Stimulated activated CD8-positive, alpha-beta memory T cell treated with anti-CD3 and anti-CD28 coated beads, Interleukin-4, amount 100 ng/mL, for 48 hours (primary cell): ENCODE measurements around the gene HACD2.

Source experiments
- DNase-seq: peaks from one replicate; pipeline ENCODE4 v3.0.0-alpha.2; 2020

Gene HACD2

DNA sequence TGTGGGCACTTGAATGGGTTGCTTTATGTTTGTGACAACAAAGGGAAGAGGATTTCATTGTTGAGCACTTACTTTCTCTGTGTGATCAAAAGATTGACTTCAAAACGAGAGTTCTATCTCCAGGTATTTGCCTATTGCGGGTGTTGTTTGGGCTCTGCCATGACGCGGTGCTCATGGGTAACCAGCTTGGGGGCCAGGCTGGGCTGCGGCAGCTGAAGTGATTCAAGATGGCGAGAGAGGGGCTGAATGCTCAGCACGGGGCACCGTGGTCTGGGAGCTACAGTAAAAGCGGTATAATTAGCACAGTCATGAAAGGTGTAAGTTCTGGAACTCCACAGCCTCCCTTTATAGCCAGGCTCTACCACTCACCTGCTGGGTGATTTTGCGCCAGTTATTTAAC is 105.0 kb downstream of the HACD2 start:
- DNase-seq: no peak

DNA sequence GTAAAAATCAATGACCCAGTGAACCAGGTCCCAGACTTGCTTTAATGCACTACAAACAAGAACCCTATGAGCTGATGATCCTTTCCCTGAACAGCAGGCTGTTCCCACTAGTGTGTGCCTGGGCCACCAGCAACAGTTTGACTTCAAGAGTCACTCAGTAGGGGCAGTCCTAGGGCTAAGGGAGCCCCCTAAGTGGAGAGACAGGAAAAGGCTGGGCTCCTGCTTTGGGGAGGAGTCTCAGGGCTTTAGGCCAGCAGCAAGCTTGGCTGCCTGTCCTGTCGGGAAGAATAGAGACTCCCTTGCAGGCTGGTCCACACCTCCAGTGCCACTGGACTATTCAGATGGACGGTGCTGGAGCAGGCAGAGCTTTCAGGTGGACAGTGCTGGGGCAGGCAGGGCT is 106.5 kb downstream of the HACD2 start:
- DNase-seq: no peak

DNA sequence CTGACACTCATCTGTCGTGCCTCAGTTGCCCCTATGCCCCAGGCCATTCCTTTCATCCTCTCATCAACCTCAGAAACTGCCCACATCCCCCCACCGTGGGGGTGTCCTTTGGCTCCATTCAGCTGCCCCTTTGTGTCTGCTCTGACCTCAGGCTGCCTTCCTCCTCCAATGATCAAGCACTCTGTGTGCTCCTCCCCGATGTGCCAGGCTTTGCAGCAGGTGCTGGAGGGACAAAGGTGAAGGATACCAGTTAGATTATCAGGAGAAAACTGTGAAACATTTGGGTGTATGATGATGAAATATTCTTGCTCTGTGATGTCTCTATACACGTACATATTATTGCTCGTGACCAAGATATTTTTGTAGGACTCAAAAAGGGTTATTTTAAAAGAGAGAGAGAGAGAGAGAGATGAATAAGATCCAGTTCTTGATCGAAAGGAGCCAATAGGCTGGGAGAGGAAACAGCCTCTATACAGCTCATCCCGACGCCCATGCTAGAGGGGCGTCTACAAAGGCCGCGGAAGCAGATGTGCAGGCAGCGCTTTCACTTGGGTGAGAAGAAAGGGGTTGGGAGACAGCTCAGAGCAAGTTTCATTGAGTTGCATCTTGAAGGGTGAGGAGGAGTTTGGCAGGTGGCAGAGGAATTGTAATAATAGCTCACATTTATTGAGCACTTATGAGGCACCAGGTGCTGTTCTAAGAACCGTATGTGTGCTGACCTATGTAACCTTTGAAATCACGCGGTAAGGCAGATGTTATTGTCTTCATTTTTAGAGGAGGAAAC is 107.7 kb downstream of the HACD2 start:
- DNase-seq: no peak

DNA sequence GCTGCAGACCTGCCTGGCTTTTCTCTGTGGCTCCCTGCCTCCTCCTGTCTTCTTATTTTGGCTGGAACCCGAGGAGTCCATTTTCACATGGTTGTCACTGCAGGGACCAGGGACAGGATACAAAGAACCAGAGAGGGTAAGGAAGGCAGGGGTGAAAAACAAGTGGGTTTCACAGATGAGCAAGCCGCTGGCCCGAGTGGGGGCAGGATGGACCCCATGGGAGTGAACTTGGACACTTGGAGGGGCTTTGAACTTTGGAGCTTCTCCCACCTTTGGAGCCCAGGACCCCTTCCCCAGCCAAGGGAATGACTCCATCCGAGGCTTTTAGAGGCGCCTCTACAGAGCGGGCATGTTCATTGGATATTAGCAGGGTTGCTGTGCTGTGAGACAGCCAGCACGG is 109.1 kb downstream of the HACD2 start:
- DNase-seq: no peak

DNA sequence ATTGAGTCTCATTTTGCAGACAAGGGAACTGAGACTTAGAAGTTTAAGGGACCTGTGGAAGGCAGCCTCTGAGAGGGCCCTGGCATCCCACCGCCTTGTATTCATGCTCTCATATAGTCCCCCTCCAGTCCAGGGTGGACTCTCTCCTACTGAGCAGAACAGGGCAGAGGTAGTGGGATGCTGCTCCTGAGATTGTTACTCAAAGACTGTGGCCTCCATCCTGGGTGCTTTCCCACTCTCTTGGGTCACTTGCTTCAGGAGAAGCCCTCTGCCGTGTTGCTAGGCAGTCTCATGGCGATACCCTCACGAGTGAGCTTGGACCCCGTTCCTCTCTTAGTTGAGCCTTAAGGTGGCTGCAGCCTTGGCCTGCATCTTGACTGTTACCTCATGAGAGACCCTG is 113.7 kb downstream of the HACD2 start:
- no peak for DNase-seq

DNA sequence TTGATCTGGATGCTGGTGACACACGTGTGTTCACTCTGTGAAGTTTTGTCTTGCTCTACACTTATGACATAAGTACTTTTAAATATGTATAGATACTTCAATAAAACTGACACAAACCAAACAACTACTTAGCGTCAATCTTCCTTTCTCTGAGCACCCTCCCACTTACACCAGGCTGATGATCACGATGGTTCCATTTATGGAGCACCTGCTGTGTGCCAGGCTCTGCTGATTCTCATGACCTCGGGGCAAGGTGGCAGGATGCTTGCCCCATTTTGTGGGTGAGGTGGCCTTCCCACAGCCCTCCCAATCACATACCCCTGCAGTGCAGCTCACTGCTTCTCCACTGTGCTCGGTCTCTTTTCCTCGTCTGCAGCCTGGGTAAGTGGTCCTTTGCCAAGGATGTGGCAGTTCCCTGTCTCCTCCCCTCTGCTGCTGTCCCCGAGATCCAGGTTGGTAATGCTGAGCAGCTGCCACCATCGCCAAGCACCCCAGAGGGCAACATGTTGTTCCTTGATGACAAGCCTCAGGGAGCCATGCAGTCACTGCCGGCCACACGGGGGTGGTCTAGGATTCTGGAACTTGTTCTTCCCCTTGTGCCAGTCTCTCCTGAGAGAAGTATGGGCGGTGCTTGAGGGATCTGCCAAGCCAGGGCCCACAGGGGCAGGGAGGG is 115.4 kb downstream of the HACD2 start:
- DNase-seq: no peak

DNA sequence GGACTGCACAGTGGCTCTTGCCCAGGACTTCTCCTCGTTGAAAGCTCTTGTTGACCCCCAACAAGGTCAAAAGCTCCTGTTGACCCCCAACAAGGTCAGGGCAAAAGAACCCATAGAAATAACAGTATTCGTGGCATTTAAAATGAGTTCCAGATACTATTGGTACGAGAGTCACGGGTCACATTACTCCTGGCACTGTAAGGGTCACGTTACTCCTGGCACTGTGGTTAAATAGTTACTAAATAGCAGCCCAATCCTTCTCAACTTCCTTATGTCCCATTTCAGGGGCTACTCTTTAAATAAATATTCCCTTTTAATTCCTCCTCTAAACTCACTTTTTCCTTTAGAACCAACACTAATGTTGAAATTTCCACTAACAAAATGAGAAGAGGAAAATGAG is 117.8 kb downstream of the HACD2 start:
- DNase-seq: no peak

DNA sequence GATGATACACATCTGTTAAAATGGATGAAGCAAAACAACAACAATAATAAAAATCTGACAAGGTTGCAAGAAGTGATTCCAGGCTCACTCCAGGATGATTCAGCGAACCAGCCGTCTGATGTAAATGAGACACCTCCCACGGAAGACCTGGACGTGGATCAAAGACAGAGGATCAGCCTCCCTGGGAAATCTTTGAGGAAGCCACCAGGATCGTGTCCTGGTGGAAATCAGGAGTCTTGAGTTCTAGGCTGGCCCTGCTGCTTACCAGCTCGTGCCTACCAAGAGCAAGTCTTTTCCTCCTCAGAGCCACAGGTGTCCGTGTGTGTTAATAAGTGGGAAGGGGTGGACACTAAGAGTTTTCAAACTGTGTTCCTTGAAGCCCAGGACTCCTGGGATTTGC is 120.6 kb downstream of the HACD2 start:
- no peak for DNase-seq

DNA sequence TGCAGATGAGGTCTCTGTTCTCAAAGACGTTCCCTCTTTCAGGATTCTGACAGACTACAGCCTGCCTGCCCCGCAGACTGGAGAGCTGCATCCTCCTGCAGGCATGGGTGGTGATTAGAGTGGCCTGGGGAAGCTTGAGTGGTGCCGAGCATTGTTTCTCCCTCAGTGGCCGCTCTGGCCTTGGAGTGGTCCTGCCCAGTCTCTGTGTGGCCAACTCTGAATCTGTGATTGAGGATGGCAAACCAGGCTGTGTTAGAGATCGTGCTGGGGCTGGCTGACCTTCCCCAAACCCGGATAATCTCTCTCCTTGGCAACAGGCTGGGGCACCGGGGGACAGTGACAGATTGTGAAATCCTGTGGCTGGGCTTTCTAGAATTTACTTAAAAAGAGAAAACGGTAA is 125.0 kb downstream of the HACD2 start:
- no peak for DNase-seq

DNA sequence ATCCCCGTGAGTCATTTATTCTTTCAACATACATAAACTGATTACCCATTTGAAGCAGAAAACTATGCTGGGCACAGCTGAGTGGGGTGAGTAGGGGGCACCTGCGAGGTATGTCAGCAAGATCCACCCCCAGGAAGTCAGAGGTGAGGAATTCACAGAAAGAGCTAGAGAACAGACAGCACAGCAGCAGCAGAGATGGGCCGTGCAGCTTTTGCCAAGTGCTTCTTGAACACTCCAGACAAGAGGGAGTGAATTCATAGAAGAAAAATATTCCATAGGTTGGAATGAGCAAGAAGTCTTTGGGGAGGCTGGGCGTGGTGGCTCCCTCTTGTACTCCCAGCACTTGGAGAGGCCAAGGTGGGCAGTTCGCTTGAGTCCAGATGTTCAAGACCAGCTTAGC is 126.6 kb downstream of the HACD2 start:
- DNase-seq: no peak

DNA sequence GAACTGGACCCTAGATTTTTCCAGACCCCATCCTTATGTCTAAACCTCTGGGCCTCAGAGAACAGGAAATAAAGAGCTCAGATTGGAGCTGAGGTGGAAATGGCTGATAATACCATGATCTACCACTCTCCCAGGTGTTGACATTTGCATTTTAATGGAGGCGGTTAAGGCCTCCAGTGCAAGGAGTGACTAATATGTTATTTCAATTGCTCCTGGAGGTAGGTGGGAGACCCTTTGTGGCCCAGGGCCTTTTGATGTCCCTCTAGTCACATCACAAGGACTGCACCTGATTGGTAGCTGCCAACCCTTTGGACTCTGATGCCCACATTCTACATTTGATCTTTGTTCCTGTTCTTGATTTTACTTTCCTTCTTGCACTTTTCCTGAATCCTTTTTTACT is 127.0 kb downstream of the HACD2 start:
- DNase-seq: no peak

DNA sequence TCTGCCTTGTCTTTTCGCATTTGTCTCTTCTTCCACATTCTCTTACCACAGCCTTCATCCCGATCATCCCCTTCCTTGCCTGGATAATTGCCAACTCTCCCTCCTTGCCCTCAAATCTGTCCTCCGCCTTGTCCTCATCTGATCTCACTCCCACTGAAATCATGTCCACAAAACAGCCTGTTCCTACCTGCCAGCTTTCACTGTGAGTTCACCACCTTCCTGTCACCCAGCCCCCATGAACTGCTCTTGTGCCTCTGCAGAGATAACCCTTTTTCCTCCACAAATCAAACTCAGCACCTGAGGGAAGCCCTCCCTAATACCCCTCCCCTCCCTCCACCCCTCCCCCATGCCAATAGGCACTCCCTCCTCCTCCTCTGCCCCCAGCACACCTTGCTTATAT is 131.2 kb downstream of the HACD2 start:
- no peak for DNase-seq

DNA sequence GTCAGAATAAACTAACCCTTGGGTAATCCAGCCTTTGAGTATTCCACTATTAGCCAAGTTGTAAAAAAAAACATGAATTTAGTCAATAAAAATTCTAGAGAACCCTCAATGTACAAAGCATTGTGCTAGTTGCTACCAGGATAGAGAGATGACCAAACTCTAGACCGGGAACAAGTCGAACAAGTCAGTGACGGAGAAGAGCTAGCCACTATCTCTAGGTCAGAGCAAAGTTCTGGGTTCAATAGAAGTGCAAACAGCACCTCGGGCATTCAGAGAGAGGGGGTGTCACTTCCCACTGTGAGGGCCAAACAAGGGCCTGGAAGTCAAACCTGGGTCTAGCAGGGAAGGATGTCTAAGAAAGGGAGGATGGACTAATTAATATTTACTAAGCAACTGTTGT is 133.7 kb downstream of the HACD2 start:
- DNase-seq: no peak

DNA sequence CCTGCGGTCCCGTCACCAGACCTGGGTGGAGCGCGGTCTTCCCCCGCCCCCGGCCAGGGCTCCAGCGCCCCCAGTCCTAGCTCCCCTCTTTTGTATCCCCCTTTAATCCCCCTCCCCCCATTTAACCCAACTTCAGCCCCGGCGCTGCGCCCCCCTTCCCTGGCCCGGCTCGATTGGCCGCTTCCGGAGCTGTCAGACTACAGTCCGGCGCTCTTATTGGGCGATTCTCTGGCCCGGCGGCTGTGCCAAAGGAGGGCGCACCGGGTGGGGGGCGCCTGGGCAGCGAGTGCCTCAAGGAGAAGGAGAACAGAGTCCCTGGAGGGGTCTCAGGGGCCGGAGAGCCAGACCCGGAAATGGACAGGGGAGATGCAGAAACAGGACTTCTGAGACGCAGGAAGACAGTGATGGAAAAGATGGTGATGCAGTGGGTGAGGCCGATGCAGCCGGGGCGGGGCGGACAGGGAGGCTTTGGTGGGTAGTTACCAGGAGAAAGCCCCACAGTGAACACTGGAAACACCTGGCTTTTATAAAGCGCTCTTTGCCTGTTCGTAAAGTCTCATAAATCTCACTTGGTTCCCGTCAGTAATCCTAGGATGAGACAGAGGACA is 134.8 kb downstream of the HACD2 start:
- no peak for DNase-seq

DNA sequence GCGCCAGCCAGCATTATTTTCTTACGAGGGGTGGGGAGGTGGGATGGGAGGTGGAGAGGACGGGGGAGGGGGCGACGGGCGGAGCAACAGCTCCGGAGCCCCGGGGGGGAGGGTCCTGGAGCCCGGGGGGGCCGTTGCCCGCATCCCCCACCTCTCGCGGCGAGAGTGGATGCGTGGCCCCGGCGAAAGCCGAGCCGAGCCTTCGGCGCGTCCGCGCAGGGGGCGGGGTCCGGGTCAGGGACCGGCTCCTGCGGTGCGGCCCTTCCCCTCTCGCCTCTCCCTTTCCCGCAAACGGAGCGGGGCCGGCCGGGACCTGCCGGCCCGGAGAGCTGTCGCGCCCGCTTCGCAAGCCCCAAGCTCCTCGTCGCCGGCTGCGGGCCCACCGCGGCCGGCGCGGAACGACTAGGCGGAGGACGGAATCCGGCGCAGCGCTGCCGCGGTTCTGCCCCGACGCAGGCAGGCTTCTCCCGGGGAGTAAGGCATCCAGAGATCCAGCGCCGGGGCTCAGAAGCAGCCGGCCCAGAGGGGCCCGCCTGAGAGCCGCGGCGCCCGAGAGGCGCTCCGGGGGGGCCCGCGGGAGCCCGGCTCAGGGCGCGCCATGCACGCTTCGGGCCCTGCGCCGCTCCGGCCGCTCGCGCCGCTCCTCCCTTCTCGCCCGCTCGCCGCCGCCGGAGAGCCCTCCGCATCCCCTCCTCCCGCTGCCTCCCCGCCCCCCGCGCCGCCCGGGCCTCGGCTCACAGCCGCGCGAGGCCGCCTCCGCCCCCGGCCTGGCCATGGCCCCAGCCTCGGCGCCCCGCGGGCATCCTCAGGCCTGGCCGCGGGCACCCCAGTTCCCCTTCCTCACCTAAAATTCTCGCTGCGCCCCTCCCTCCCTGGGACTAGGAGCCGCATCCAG is 135.5 kb downstream of the HACD2 start:
- peak; percentile 33 for DNase-seq

DNA sequence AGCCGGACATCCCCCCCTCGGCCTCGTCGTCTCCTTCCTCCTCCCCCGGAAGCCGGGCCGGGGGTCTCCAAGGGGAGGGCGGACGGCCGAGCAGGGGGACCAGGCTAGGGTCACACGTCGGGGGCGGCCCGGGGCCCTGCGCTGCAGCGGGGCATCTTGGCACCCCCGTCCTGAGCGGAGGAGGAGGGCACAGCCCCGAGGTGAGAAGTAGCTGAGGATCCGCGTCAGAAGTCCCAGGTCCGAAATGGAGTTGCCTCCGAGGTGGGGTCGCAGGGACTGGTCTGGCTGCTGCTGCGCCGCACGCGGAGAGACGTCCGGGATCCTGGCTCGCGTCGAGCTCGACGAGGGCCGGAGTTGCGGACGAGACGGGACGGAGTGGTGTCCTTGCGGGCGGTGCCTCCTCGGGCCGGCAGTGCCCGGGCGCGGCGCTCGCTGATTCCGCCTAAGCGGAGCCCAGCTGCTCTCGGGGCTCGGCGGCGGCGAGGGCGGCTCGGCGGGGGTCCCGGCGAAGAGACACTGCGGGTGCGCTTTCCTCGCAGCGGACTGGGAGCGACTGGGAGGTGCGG is 136.2 kb downstream of the HACD2 start, which contains the start of gene ADCY5:
ADCY5 (minus strand) TSS at position 555 of the 566 bp plus-strand sequence; CDS start at position 10, 545 bp downstream.
- no peak for DNase-seq

DNA sequence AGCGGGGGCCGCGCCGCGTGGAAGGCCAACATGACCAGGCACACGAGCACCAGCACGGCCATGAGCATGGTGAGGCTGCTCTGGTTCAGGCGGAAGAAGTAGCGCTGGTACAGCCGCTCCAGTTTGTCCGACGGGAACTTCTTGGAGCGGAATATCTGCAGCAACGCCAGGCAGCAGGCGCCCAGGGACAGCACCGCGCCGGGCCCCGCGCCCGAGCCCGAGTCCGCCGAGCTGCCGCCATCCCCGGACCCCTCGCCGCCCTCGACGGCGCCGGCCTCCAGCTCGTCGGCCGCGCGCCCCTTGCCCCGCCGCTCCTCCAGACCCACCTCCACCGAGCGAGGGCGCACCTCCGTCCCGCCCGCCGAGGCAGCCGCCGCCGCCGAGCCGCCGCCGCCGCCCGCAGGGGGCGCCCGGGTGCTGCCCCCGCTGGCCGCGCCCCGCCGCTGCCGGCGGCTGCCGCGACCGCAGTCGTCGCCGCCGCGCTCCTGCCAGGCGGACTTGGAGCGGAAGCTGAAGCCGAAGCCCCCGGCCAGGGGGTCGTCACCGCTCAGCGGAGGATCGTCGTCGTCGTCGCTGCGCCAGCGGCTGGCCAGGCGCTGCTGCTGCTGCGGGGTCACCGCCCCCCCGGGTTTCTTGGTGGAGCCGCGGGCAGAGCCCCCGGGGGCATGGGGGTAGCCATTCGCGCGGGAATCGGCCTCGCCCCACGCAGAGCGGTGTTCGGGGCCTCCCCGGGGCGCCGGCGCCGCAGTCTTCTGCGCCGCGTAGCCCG is 136.9 kb downstream of the HACD2 start:
- DNase-seq: peak; percentile 68

DNA sequence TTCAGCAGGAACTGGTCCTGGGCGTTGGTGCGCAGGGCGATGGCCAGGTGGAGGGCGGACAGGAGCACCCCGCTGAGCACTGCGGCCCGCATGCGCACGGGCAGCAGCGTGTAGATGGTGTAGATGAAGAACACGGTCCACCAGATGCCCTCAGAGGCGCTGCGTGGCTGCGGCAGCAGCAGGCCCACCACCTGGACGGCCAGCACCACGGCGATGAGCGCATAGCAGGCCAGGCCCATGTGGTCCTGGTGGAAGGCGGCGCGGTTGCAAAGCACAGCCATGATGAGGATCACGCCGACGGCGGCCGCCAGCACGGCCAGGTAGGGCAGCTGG is 137.5 kb downstream of the HACD2 start:
- DNase-seq: no peak

DNA sequence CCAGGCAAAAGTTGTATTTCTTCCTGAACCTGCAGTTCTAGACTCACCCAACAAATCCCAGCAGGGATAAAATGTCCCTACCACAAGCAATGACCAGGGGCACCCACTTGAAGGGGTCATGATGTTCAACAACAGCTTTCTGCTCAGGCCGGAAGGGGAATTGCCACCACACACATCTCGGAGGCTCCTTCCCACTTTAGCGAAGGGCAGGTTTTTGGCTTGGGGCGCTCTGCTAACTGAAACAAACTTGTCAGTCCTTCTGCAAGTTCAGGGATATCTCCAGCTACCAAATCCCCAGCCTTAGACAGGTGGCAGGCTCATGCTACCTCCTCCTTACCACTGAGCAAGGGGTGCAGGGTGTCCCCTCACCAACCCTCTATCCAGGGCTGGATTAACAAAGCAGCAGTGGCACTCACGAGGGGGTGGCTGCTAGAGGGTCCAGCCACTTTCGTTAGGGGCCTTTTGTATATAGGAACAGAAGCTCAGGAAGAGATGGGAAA is 138.2 kb downstream of the HACD2 start:
- DNase-seq: no peak

DNA sequence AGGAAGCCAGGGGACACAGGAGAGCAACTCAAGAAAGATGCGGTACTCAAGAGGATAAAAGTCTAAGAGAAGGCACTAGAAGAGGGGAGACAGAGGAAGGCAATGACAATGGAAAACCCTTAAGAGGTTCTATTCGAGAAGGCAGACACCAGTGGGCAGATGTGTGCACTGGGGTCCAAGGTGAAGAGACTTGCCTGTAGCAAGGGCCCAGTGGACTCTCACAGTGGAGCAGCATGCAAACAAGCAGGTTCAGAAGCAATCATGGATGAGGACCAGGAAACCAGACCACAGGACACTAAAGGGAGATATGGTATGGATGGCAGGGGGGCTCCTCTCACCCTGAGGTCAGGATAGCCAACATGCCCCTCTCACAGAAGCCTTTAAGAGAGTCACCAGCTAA is 138.6 kb downstream of the HACD2 start:
- no peak for DNase-seq

DNA sequence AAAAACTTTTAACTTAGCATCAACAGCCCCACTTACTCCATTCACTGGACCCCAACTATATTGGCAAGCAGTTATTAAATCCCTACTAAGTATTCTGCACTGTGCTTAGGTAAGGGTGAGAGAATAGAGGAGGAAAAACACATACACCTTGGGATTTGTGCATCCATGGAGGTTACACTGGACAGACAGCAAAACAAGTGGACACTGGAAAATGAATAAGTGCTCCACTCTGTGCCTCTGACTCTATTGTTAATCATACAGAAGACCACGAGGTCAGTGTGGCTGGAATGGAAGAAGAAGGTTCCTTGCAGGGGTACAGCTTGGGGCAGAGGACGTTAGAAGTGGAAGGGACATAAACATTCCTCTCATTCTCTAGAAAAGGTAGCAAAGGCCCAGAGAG is 139.2 kb downstream of the HACD2 start:
- DNase-seq: no peak

DNA sequence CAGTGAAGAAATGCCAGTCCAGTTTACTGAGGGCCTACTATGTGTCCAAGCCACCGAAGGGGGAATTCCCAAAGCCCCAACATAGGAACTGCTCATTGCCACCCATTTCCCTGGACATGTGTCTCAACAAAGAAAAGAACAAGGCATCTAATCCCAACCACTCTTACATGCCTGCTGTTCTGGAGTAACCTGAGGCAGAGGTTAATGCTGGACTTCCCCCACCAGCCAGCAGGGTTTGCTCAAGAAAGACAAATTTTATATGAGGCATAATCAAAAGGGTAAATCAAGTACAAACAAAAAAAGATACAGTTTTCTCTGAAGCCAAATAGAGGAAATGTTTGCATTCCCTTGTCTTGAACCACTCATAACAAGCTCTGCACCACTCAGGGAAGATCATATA is 140.1 kb downstream of the HACD2 start:
- DNase-seq: no peak
